HepG2 (cell line): Measurements from ENCODE around the gene NAT9. TPM values are rescaled to one million over a fixed set of nuclear protein-coding genes. Genes with fewer than 3 reads are reported as not detected.

Experiments
- MZF1 ChIP-seq: sonication (generic); formaldehyde crosslinking; IDR thresholded peaks from 2 replicates; pipeline ENCODE4 v1.8.1; 2023; ENCODE audit warnings: mild to moderate bottlenecking, missing genetic modification reagents, borderline replicate concordance
- SAFB2 ChIP-seq: sonication (generic); formaldehyde crosslinking; IDR thresholded peaks from 2 replicates; pipeline ENCODE4 v1.5.1; 2020; ENCODE audit warnings: missing genetic modification reagents, low read depth, mild to moderate bottlenecking, borderline replicate concordance
- SKIL ChIP-seq: sonication (generic); formaldehyde crosslinking; IDR thresholded peaks from 2 replicates; pipeline ENCODE4 v1.8.0; 2022; ENCODE audit warnings: missing genetic modification reagents, mild to moderate bottlenecking, moderate library complexity, borderline replicate concordance
- TAF15 ChIP-seq: fragments of 200-400 bp; formaldehyde crosslinking; IDR thresholded peaks from one replicate; pipeline ENCODE4 v1.6.1; 2018; ENCODE audit warnings: mild to moderate bottlenecking, low read depth, low read length; ENCODE audit not compliant: poor library complexity, severe bottlenecking
- TGIF2 ChIP-seq: IDR thresholded peaks from 2 replicates; pipeline ENCODE4 v1.6.1; 2016; ENCODE audit warnings: control low read depth, missing compliant biosample characterization
- ZNF251 ChIP-seq: sonication (generic); formaldehyde crosslinking; IDR thresholded peaks from 2 replicates; pipeline ENCODE4 v1.9.0; 2021; ENCODE audit warnings: mild to moderate bottlenecking, missing genetic modification reagents
- ZNF253 ChIP-seq: sonication (generic); formaldehyde crosslinking; IDR thresholded peaks from 2 replicates; pipeline ENCODE4 v1.8.0; 2022; ENCODE audit warnings: mild to moderate bottlenecking, missing genetic modification reagents, borderline replicate concordance
- ZNF280B ChIP-seq: sonication (generic); formaldehyde crosslinking; IDR thresholded peaks from 2 replicates; pipeline ENCODE4 v1.5.0; 2020; ENCODE audit warnings: missing genetic modification reagents, mild to moderate bottlenecking, borderline replicate concordance
- ZNF33A ChIP-seq: sonication (generic); formaldehyde crosslinking; IDR thresholded peaks from 2 replicates; pipeline ENCODE4 v1.5.1; 2020; ENCODE audit warnings: missing genetic modification reagents, mild to moderate bottlenecking, moderate library complexity, borderline replicate concordance
- ZNF343 ChIP-seq: sonication (generic); formaldehyde crosslinking; IDR thresholded peaks from 2 replicates; pipeline ENCODE4 v1.4.0; 2020; ENCODE audit warnings: mild to moderate bottlenecking, missing genetic modification reagents
- ZNF547 ChIP-seq: sonication (generic); formaldehyde crosslinking; IDR thresholded peaks from 2 replicates; pipeline ENCODE4 v1.5.1; 2020; ENCODE audit warnings: mild to moderate bottlenecking, missing genetic modification reagents
- ZNF607 ChIP-seq: sonication (generic); formaldehyde crosslinking; IDR thresholded peaks from 2 replicates; pipeline ENCODE4 v1.5.1; 2020; ENCODE audit warnings: missing genetic modification reagents, mild to moderate bottlenecking, borderline replicate concordance
- ZNF720 ChIP-seq: sonication (generic); formaldehyde crosslinking; IDR thresholded peaks from 2 replicates; pipeline ENCODE4 v1.4.0; 2020; ENCODE audit warnings: missing genetic modification reagents
- ZNF850 ChIP-seq: sonication (generic); formaldehyde crosslinking; conservative IDR thresholded peaks from 2 replicates; pipeline ENCODE4 v1.9.0; 2021; ENCODE audit warnings: mild to moderate bottlenecking, missing genetic modification reagents
- polyA plus RNA-seq, 8 experiments: library from polyadenylated mRNA; depleted of rRNA in 3 of 8; stranded (reverse) in 7 of 8; unstranded in 1 of 8; fragments of >200 nt; fragmentation: Illumina TruSeq in 4 of 8; extraction: Trizol in 4 of 8; gene quantifications; 2 replicates each; pipeline versions ENCODE4 v1.2.1 to v1.2.3, GENCODE V29; 2011 to 2016; ENCODE audit warnings: low read depth in 4 of 8, missing spikeins in 1 of 8, mixed read lengths in 1 of 8; ENCODE audit not compliant: insufficient read depth in 1 of 8
- total RNA-seq, 5 experiments: library from RNA; depleted of rRNA; stranded (reverse); fragments of >200 nt; fragmentation: Illumina TruSeq; extraction: Trizol; gene quantifications; 2 replicates each; pipeline ENCODE4 v1.2.3, GENCODE V29; 2016; ENCODE audit warnings: low read depth in 1 of 5
- TF ChIP-seq, protein P1 (sequence below): sonication (generic); formaldehyde crosslinking; IDR thresholded peaks from 2 replicates; pipeline ENCODE4 v1.8.1; 2023; ENCODE audit warnings: mild to moderate bottlenecking, missing genetic modification reagents
- TF ChIP-seq, protein P2 (sequence below): sonication (generic); formaldehyde crosslinking; IDR thresholded peaks from 2 replicates; pipeline ENCODE4 v1.5.1; 2020; ENCODE audit warnings: missing genetic modification reagents, mild to moderate bottlenecking, borderline replicate concordance
- TF ChIP-seq, protein P3 (sequence below): fragments of 450-650 bp; IDR thresholded peaks from 2 replicates; pipeline ENCODE4 v1.6.1; 2017; ENCODE audit warnings: mild to moderate bottlenecking

Gene NAT9
- total and polyA plus RNA-seq, 2 of the 13 experiments (the other 11 are each of a cell fraction or from before 2014, with no cell fraction given) = 39.7 to 44.2 TPM

DNA sequence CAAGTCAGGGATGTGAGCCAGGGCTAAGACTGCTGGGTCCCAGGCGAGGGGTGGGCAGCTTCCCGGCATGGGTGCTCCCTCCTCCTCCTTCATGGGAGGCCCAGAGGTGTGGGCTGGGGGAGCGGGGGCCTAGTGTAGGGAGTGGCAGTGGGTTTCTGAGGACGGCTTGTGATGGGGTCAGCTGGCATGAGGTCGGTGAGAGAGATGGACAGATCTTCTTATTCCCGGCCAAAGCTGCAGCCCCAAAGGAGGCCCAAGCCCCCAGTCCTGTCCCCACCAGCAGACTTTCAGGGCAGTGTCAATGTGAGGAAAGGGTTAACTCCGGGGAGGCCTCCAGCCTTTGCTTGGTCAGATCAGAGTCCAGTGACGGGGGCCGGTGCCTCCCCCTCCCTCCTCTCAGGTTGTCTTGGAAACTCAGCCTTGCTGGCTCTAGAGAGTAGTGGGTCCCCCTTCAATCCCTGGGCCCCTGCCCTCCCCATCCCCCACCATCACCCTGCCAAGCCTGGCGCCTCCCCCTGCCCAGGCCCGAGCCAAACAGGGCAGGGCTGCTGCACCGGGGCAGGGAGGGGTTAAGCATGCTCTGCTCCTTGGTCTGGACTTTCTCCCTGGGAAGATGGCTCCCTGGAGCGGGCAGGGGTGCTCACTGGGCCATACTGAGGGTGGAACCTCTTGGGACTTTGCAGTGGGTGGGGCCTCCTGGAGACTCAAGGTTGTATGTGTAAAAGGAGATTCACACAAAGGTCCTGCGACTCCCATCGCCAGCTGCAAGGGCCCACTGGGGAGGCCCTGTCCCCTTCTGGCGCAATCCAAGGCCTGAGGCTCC, 12.4 kb downstream of the NAT9 start (continued):
- TF ChIP-seq SAFB2 (CRISPR knock-in tag) = 0 out of 2 replicates have a peak, but pooled peaks have one; percentile 47
- no peak for TF ChIP-seq ZNF720 (CRISPR knock-in tag)
- TF ChIP-seq SKIL (CRISPR knock-in tag) = no peak; the same call in none of the 2 replicates
- no peak for TF ChIP-seq ZNF547
- TF ChIP-seq ZNF251 (CRISPR knock-in tag) = 0 out of 2 replicates have a peak, but pooled peaks have one; percentile 9
- no peak; the same call in 1 of the 2 replicates for TF ChIP-seq ZNF280B
- TF ChIP-seq ZNF253 (CRISPR knock-in tag) = no peak
- TF ChIP-seq, protein P1, sequence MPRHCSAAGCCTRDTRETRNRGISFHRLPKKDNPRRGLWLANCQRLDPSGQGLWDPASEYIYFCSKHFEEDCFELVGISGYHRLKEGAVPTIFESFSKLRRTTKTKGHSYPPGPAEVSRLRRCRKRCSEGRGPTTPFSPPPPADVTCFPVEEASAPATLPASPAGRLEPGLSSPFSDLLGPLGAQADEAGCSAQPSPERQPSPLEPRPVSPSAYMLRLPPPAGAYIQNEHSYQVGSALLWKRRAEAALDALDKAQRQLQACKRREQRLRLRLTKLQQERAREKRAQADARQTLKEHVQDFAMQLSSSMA = no peak
- no peak for TF ChIP-seq ZNF850 (CRISPR knock-in tag)
- TF ChIP-seq ZNF607 (CRISPR knock-in tag) = peak; percentile 70; the same call in 1 of the 2 replicates
- TF ChIP-seq TGIF2 = peak; percentile 68; the same call in 1 of the 2 replicates
- TF ChIP-seq ZNF343 (CRISPR knock-in tag) = peak; percentile 63; the same call in 1 of the 2 replicates
- no peak for TF ChIP-seq ZNF33A (CRISPR knock-in tag)
- TF ChIP-seq, protein P2, sequence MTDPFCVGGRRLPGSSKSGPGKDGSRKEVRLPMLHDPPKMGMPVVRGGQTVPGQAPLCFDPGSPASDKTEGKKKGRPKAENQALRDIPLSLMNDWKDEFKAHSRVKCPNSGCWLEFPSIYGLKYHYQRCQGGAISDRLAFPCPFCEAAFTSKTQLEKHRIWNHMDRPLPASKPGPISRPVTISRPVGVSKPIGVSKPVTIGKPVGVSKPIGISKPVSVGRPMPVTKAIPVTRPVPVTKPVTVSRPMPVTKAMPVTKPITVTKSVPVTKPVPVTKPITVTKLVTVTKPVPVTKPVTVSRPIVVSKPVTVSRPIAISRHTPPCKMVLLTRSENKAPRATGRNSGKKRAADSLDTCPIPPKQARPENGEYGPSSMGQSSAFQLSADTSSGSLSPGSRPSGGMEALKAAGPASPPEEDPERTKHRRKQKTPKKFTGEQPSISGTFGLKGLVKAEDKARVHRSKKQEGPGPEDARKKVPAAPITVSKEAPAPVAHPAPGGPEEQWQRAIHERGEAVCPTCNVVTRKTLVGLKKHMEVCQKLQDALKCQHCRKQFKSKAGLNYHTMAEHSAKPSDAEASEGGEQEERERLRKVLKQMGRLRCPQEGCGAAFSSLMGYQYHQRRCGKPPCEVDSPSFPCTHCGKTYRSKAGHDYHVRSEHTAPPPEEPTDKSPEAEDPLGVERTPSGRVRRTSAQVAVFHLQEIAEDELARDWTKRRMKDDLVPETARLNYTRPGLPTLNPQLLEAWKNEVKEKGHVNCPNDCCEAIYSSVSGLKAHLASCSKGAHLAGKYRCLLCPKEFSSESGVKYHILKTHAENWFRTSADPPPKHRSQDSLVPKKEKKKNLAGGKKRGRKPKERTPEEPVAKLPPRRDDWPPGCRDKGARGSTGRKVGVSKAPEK (CRISPR knock-in tag) = no peak
- TF ChIP-seq, protein P3, sequence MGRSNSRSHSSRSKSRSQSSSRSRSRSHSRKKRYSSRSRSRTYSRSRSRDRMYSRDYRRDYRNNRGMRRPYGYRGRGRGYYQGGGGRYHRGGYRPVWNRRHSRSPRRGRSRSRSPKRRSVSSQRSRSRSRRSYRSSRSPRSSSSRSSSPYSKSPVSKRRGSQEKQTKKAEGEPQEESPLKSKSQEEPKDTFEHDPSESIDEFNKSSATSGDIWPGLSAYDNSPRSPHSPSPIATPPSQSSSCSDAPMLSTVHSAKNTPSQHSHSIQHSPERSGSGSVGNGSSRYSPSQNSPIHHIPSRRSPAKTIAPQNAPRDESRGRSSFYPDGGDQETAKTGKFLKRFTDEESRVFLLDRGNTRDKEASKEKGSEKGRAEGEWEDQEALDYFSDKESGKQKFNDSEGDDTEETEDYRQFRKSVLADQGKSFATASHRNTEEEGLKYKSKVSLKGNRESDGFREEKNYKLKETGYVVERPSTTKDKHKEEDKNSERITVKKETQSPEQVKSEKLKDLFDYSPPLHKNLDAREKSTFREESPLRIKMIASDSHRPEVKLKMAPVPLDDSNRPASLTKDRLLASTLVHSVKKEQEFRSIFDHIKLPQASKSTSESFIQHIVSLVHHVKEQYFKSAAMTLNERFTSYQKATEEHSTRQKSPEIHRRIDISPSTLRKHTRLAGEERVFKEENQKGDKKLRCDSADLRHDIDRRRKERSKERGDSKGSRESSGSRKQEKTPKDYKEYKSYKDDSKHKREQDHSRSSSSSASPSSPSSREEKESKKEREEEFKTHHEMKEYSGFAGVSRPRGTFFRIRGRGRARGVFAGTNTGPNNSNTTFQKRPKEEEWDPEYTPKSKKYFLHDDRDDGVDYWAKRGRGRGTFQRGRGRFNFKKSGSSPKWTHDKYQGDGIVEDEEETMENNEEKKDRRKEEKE = no peak
- no peak for TF ChIP-seq MZF1 (CRISPR knock-in tag)
- TF ChIP-seq TAF15 = no peak
